Measurements from ENCODE around the gene BPIFA2.

DNA sequence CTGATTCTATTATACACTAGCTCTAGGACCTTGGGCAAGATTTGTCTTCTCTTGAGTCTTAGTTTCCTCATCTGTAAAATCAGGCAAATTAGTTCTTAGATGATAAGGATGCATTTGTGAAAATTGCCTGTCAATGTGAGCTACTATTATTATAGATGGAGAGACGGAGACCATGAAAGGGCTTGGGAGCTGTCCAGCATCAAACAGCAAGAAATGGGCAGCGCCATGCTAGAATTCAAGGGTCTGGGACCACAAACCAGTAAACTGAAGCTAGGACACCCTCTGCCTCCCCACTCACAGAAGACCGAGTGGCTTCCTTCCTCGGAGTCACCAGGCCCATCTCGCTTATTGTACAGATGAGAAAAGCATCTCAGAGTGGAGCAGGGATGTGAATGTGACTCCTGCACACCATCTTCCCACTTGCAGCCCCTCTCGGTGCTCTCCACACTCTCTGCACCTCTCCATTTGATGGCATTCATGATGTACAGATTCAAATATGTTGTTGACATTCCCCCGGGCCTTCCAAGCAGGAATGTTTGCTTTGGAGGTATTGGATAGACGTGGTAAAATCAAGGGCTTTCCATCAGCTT lies 25.0 kb downstream of the BPIFA2 start:
- TF ChIP-seq, protein P1, sequence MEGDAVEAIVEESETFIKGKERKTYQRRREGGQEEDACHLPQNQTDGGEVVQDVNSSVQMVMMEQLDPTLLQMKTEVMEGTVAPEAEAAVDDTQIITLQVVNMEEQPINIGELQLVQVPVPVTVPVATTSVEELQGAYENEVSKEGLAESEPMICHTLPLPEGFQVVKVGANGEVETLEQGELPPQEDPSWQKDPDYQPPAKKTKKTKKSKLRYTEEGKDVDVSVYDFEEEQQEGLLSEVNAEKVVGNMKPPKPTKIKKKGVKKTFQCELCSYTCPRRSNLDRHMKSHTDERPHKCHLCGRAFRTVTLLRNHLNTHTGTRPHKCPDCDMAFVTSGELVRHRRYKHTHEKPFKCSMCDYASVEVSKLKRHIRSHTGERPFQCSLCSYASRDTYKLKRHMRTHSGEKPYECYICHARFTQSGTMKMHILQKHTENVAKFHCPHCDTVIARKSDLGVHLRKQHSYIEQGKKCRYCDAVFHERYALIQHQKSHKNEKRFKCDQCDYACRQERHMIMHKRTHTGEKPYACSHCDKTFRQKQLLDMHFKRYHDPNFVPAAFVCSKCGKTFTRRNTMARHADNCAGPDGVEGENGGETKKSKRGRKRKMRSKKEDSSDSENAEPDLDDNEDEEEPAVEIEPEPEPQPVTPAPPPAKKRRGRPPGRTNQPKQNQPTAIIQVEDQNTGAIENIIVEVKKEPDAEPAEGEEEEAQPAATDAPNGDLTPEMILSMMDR (IDR thresholded peaks at IDR 0.05): no peak
- TF ChIP-seq POLR2A (IDR thresholded peaks at IDR 0.05): no peak

Measured in adrenal gland (tissue), 5 donors.